Calu3 (cell line): ENCODE results near the gene MBP. TPM values are rescaled to one million over a fixed set of nuclear protein-coding genes. Genes with fewer than 3 reads are reported as not detected.

Experiments
- BruUV-seq: library from RNA; stranded (reverse); fragments of 400-500 nt; replicated peaks from 2 replicates; lab custom pipeline; 2021; lab: Mats Ljungman, UMichigan
- CTCF ChIA-PET: fragments of 300-600 bp; sonication (Branson Sonifier 250); formaldehyde crosslinking; loops from one replicate; lab custom pipeline; 2022; ENCODE audit warnings: antibody characterized with exemption; lab: Charles Lee
- DNase-seq: peaks from one replicate; pipeline ENCODE4 v3.0.0; 2022
- H3K27ac Mint-ChIP-seq: one replicate; pipeline ENCODE4 v1.8.0; 2022; ENCODE audit warnings: mixed read lengths; ENCODE audit not compliant: unreplicated experiment
- H3K27me3 Mint-ChIP-seq: one replicate; pipeline ENCODE4 v1.8.0; 2022; ENCODE audit warnings: mixed read lengths; ENCODE audit not compliant: unreplicated experiment
- H3K36me3 Mint-ChIP-seq: one replicate; pipeline ENCODE4 v1.8.0; 2022; ENCODE audit warnings: mild to moderate bottlenecking, moderate library complexity, mixed read lengths; ENCODE audit not compliant: insufficient read depth, unreplicated experiment
- H3K4me1 Mint-ChIP-seq: one replicate; pipeline ENCODE4 v1.8.0; 2022; ENCODE audit warnings: mild to moderate bottlenecking, low read depth, mixed read lengths; ENCODE audit not compliant: unreplicated experiment
- H3K4me3 Mint-ChIP-seq: one replicate; pipeline ENCODE4 v1.8.0; 2022; ENCODE audit warnings: mild to moderate bottlenecking, low read depth, moderate library complexity, mixed read lengths; ENCODE audit not compliant: unreplicated experiment
- H3K9me3 Mint-ChIP-seq: one replicate; pipeline ENCODE4 v1.8.0; 2022; ENCODE audit warnings: low read depth, mixed read lengths; ENCODE audit not compliant: unreplicated experiment
- CTCF ChIP-seq: fragments of 200-600 bp; IDR thresholded peaks from one replicate; pipeline ENCODE4 v1.8.0; 2022; ENCODE audit warnings: antibody characterized with exemption; ENCODE audit not compliant: unreplicated experiment
- intact Hi-C: fragments of 100-400 bp; cut with micrococcal nuclease; formaldehyde crosslinking; loops from one replicate; pipeline ENCODE4 v1.10.0; 2022; ENCODE audit not compliant: unreplicated experiment
- total RNA-seq: library from RNA; stranded (reverse); gene quantifications from 2 replicates; pipeline ENCODE4 v1.2.3, GENCODE V29; 2022

MBP gene
- total RNA-seq, 1 experiment from 2014 or later: 221 TPM

DNA sequence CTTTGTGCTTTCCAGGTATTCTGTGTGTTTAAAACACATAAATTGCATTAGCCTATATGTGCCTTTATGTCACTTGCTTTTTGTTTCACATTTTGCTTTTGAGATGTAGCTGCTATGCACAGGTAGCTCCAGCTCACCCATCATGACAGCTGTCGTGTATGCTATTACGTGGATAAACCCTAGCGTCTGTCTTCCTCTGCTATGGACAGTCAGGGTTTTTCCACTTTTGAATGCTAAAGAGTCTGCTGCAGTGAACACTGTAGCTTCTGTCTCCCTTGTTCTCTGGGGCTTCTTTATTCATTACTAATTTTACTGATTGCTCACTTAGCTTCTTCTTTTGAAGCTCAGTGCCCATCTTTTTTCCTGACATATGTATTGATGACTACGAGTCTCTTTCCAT lies 24.7 kb upstream of the MBP start:
- intact Hi-C loops: no loop called here
- Mint-ChIP-seq H3K36me3 (no peaks in the 10 kb centered on the region), H3K4me3 (no peak overlapping the region), H3K9me3 (no peaks in the 10 kb centered on the region), H3K27ac (no peak overlapping the region), H3K27me3 (peaks cover 45% of the 10 kb centered on the region), H3K4me1 (no peaks in the 10 kb centered on the region)
- BruUV-seq: no TSS peak
- CTCF ChIA-PET: interaction anchor here (1.1 kb wide), 1 partner anchor 9 kb away, joined by 5 read pairs; no protein-coding TSS in a partner anchor
- DNase-seq: no peak
- no peak for TF ChIP-seq CTCF

- Mint-ChIP-seq H3K27ac (no peak overlapping the region), H3K4me3 (no peak overlapping the region), H3K36me3 (no peaks in the 10 kb centered on the region), H3K27me3 (peaks cover 59% of the 10 kb centered on the region), H3K9me3 (no peaks in the 10 kb centered on the region), H3K4me1 (no peaks in the 10 kb centered on the region)
- intact Hi-C loops: no loop called here
- DNase-seq: no peak
- CTCF ChIA-PET: no interaction called here
- no peak for TF ChIP-seq CTCF
- BruUV-seq: no TSS peak
Measured at GRCh38 chr18:77155031-77155430, 22.4 kb upstream of the MBP start.

DNA sequence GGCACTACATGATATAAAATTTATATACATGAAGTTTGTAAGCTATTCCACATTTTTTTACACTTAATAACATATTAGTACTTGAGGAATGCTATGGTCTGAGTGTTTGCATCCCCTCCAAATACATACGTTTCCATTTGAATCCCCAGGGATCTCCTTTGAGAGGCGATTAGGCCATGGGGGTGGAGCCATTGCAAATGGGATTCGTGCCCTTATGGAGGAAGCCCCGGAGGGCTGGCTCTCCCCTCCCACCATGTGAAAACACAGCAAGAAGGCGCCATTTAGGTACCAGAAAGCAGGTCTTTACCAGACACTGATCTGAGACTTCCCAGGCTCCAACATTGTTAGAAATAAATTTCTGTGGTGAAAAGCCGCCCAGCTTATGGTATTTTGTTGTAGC lies 20.8 kb upstream of the MBP start:
- no peaks in the 10 kb centered on the region for H3K4me1 Mint-ChIP-seq
- H3K27ac Mint-ChIP-seq: no peak overlapping the region
- no peaks in the 10 kb centered on the region for H3K9me3 Mint-ChIP-seq
- intact Hi-C loops: no loop called here
- no peak for DNase-seq
- no peaks in the 10 kb centered on the region for H3K36me3 Mint-ChIP-seq
- no TSS peak for BruUV-seq
- CTCF ChIA-PET: interaction anchor here (0.6 to 1.6 kb wide), 2 partner anchors 13 to 743 kb away, joined by 3 to 5 read pairs; no protein-coding TSS in a partner anchor
- TF ChIP-seq CTCF: no peak
- peaks cover 53% of the 10 kb centered on the region for H3K27me3 Mint-ChIP-seq
- no peak overlapping the region for H3K4me3 Mint-ChIP-seq

DNA sequence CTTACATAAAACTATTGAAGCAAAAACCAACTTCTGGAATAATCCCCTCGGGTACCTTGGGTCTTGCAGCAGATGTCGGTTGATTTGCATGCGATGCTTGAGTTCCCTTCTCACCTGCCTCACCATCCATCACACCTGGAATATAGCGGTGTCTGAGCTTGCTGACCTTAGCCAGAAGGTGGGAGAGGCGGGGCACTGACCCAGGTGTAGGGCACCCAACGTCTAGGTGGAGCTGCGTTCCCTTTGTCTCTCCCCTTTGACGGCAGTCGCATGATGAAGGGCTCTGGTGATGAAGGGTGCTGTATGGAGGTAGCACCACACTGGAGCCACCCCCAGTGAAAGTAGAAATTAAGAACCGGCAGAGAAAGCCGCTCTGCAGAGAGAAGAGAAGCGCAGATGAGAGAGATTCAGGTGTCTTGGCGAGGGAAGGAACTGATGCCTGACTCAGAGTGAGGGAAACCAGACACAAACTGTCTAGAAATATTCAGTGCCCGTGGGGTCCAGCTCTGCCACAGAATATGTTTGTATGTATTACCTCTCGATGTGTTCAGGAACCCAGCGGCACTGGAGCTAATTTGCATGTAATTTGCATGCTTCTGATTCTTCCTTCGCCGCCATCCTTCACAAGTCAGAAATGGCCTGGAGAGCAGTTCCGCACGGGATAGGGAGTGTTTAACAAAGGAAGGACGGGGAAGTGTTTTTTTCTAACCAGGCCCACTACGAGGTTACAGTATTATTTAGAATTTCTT lies 19.4 kb upstream of the MBP start:
- DNase-seq: no peak
- H3K4me3 Mint-ChIP-seq: no peak overlapping the region
- H3K36me3 Mint-ChIP-seq: no peaks in the 10 kb centered on the region
- CTCF ChIA-PET: no interaction called here
- H3K9me3 Mint-ChIP-seq: no peaks in the 10 kb centered on the region
- peaks cover 39% of the 10 kb centered on the region for H3K27me3 Mint-ChIP-seq
- intact Hi-C loops: no loop called here
- no peak overlapping the region for H3K27ac Mint-ChIP-seq
- TF ChIP-seq CTCF: no peak
- H3K4me1 Mint-ChIP-seq: peaks cover 7% of the 10 kb centered on the region
- BruUV-seq: no TSS peak
